G401 (cell line): ENCODE results near the gene PCNP. TPM values are rescaled to one million over a fixed set of nuclear protein-coding genes. Genes with fewer than 3 reads are reported as not detected.

ENCODE experiments used
- total RNA-seq: library from RNA; depleted of rRNA; stranded (reverse); fragments of >200 nt; shearing (Covaris generic); gene quantifications from 2 replicates; pipeline ENCODE4 v1.2.3, GENCODE V29; 2014; rRNA removed

The PCNP gene
- total RNA-seq, 1 experiment from 2014 or later, result 148 TPM

Other genes starting within 250 kb of the PCNP start
- gene SENP7, start 61.0 kb upstream of the PCNP start, total RNA-seq, result 2.7 and 7.3 TPM in 2 replicates
- 44.8 and 62.1 TPM in 2 replicates for gene TRMT10C, start 12.3 kb upstream of the PCNP start, total RNA-seq
- gene ZBTB11, start 103.0 kb downstream of the PCNP start, total RNA-seq, result 16.9 and 20.0 TPM in 2 replicates
- 1,940 and 2,373 TPM in 2 replicates for gene RPL24, start 112.5 kb downstream of the PCNP start, total RNA-seq
- gene CEP97, start 150.4 kb downstream of the PCNP start, total RNA-seq, result 9.9 and 11.0 TPM in 2 replicates
- gene NXPE3, start 205.0 kb downstream of the PCNP start, total RNA-seq, result 12.3 and 13.9 TPM in 2 replicates